GM19328 (cell line): ENCODE results near the gene GNL3.
"Not testable (repeated sequence)": the region's sequence is repeated elsewhere in the genome, so short reads cannot be mapped to it uniquely, and the experiment has no call there.

ENCODE experiments used
- ATAC-seq: cut with Tn5 transposase; IDR thresholded peaks from one replicate; pipeline ENCODE4 v1.9.1; 2021; ENCODE audit warnings: mild to moderate bottlenecking, moderate library complexity; ENCODE audit not compliant: unreplicated experiment

Gene GNL3

GRCh38 chr3:52685709-52686691 is at the start of gene GNL3, which contains the start of gene PBRM1:
TSS of gene GNL3 (plus strand) at chr3:52686032. CDS start at chr3:52686093, 61 bp downstream.
TSS of gene PBRM1 (minus strand) at chr3:52685913.
- ATAC-seq = peak; percentile 63

DNA sequence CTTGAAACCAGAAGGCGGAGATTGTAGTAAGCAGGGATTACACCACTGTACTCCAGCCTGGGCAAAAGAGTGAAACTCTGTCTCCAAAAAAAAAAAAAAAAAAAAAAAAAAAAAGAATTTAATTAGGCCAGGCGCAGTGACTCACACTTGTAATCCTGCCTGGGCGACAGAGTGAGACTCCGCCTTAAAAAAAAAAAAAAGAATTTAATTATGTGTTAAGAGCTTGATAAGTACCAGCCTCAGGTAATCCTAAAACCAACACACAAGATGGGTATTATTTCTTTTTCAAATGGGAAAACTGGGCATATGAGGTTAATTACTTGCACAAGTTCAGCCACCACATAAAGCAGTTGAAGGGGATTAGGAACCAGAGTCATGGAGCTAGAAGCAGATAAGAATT is 49.2 kb upstream of the GNL3 start:
- no peak for ATAC-seq

- no peak for ATAC-seq
Observed at GRCh38 chr3:52645549-52645948, 40.3 kb upstream of the GNL3 start.

GRCh38 chr3:52649461-52650210 is 36.2 kb upstream of the GNL3 start:
- ATAC-seq = no peak

- ATAC-seq = no peak
Observed at GRCh38 chr3:52650439-52650838, 35.4 kb upstream of the GNL3 start.

GRCh38 chr3:52651592-52651991 is 34.2 kb upstream of the GNL3 start:
- no peak for ATAC-seq

- no peak for ATAC-seq
Observed at GRCh38 chr3:52655895-52656294, 29.9 kb upstream of the GNL3 start.

DNA sequence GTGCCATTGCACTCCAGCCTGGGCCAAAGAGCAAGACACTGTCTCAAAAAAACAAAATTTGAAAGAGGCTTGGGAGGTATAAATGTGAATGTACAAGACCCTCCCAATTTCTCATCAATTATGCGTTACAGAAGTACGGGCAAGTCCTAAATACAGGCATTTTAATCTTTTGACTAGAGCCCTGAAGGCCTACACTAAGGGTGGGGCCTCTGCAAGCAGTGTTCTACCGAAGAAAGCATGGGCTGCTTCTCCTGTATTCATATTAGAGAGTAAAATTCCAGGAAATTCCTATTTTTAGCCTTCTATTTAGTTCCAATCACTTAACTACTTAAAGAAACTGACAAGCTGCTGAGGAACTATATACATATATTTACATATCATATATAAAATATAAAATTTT is 25.8 kb upstream of the GNL3 start:
- ATAC-seq = no peak

DNA sequence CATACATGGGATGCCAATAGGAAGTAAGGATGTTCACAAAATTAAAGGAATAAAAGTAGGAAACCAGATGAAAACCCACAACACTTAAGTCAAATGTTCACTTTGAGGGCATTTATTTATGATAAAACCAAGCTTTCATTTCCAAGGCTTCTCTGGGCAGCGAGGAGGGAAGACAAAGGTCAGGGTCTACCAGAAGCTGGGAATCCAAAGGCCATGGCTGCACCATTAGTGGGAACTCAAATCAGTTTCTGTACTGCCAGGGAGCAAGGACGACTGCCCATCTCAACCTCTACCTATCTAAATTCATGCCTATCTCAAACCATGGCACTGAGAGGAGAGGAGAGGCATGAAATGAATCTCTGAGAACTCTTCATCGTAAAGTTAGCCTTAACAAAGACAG is 22.7 kb upstream of the GNL3 start:
- ATAC-seq = no peak

- no peak for ATAC-seq
Observed at GRCh38 chr3:52670621-52671521, 15.0 kb upstream of the GNL3 start.

GRCh38 chr3:52671676-52672075 is 14.2 kb upstream of the GNL3 start:
- ATAC-seq = no peak

DNA sequence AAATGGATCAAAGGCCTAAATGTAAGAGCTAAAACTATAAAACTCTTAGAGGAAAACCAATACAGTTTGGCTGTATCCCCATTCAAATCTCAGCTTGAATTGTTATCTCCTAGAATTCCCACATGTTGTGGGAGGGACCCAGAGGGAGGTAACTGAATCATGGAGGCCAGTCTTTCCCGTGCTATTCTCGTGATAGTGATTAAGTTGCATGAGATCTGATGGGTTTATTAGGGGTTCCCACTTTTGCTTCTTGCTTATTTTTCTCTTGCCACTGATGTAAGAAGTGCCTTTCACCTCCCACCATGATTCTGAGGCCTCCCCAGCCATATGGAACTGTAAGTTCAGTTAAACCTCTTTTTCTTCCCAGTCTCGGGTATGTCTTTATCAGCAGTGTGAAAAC is 9.6 kb upstream of the GNL3 start:
- ATAC-seq = not testable (repeated sequence)

GRCh38 chr3:52678265-52679198 is 7.3 kb upstream of the GNL3 start:
- ATAC-seq = no peak

GRCh38 chr3:52679199-52679538 is 6.7 kb upstream of the GNL3 start:
- no peak for ATAC-seq

- no peak for ATAC-seq
Observed at GRCh38 chr3:52679811-52680210, 6.0 kb upstream of the GNL3 start.

DNA sequence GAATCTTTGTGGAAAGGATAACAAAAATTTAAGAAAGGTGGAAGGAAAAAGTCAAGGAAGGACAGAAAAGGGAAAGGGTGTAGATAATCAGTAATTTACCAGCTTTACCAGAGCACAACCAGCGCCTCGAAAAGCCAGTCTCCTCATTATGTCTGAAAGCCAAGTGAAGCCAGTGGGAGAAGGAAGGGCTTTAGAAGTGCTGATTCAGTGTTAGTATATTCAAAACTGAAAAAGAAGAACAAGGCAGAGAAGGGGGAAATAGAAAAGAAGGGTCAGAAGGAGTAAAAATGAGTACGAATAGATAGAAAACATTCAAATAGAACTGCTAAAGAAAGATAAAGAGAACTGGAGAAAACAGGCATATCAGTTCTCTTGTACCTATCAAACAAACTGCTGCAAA is 4.2 kb upstream of the GNL3 start:
- ATAC-seq = no peak

DNA sequence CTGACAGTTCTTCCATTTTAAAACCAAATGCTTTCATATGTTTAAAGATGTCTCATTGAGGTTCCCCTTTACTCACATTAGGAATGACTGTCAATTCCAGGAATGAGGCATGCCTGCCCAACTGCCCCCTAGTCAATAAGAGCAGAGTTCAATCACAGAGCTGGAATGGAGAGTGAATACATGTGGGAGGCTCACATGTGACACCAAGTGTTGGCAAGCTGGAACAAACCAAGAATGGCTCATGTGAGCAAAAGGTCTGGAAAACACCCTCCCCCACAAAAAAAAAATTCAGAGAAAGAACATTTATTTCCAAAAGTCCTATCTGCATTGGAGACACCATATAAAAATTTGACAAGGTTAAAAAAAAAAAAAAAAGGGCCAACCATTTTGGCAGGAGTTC is 3.8 kb upstream of the GNL3 start:
- ATAC-seq = no peak

DNA sequence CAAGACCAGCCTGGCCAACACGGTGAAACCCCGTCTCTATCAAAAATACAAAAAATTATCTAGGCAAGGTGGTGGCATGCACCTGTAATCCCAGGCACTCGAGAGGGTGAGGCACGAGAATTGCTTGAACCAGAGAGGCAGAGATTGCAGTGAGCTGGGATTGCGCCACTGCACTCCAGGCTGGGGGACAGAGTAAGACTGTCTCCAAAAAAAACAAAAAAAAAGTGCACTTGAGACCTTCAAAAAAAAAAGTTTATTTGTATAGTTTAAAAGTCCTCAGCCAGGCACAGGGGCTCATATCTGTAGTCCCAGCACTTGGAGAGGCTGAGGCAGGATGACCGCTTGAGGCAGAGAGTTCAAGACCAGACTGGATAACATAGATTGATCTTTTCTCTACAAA is 2.2 kb upstream of the GNL3 start:
- ATAC-seq = no peak

DNA sequence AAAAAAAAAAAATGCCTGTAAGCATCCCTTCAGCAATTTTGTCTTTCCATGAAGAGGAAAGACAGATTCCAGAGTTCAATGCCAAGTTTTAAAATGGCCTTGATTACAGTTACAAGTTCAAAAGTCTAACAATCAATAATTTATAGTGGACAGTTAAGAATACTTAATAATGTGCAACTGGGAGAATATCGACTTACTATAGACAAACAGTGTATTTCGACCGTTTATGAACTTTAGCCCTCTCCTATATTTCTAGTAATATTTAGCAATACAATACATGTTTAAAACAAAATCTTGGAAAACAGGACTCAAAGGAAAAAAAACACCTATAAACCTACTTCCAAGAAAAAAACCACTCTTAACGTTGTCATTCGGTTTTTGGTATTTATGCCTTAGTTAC is 1.6 kb upstream of the GNL3 start:
- no peak for ATAC-seq

GRCh38 chr3:52685285-52685708 is 535 bp upstream of the GNL3 start:
- peak; percentile 82 for ATAC-seq
